ENCODE results near the gene MSANTD3.

DNA sequence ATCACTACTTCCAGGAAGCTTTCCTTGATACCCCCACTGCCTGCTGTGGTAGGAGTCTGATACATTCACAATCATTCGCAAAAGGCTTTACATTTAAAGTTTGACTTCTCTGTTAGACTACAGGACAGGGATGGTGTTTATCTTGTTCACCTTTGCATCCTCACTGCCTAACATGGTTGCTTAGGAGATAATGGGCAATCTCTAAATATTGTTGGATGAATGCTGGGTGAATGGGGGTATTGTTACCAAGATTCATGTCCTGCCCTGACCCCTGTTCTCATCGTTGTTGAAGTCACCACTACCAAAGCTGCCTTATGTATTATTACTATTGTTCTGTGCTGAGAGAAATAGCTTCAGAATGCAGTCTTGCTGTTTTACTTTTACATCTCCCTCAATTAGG, 38.3 kb downstream of the MSANTD3 start:
- TF ChIP-seq POLR2A (IDR thresholded peaks at IDR 0.05) (no peak), EP300 (IDR thresholded peaks at IDR 0.05) (no peak)
- TF ChIP-seq, protein P1, sequence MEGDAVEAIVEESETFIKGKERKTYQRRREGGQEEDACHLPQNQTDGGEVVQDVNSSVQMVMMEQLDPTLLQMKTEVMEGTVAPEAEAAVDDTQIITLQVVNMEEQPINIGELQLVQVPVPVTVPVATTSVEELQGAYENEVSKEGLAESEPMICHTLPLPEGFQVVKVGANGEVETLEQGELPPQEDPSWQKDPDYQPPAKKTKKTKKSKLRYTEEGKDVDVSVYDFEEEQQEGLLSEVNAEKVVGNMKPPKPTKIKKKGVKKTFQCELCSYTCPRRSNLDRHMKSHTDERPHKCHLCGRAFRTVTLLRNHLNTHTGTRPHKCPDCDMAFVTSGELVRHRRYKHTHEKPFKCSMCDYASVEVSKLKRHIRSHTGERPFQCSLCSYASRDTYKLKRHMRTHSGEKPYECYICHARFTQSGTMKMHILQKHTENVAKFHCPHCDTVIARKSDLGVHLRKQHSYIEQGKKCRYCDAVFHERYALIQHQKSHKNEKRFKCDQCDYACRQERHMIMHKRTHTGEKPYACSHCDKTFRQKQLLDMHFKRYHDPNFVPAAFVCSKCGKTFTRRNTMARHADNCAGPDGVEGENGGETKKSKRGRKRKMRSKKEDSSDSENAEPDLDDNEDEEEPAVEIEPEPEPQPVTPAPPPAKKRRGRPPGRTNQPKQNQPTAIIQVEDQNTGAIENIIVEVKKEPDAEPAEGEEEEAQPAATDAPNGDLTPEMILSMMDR (IDR thresholded peaks at IDR 0.05): no peak
